NCI-H187 (cell line): ENCODE data around the gene HMGCR.

Experiments used
- DNase-seq, 2 experiments: peaks; one replicate each; lab custom pipeline; 2025; lab: John Stamatoyannopoulos, UW

Gene HMGCR

GRCh38 chr5:75381456-75381855 is 44.4 kb downstream of the HMGCR start:
- DNase-seq, result no peak

- no peak for DNase-seq
Measured at GRCh38 chr5:75384218-75384617, 47.2 kb downstream of the HMGCR start.

DNA sequence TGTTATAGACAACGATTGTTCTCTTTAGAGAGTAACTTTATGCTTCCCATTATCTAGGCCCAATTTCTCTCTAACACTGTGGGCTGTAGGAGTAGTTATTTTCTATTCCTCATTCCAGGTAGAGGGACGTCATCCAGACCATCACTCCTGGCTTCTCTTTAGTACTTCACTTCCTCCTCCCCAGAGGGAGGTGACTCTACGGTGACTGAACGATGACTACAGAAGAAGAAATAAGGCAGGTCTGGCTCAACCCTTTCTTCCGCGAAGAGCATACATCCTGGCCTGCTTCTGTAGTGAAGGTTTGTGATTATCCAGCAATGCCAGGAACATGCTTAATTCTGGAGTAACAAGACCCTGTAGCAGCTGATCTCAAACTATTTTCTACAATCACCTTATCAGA is 50.8 kb downstream of the HMGCR start:
- no peak for DNase-seq

- no peak for DNase-seq
Measured at GRCh38 chr5:75389430-75389829, 52.4 kb downstream of the HMGCR start.

DNA sequence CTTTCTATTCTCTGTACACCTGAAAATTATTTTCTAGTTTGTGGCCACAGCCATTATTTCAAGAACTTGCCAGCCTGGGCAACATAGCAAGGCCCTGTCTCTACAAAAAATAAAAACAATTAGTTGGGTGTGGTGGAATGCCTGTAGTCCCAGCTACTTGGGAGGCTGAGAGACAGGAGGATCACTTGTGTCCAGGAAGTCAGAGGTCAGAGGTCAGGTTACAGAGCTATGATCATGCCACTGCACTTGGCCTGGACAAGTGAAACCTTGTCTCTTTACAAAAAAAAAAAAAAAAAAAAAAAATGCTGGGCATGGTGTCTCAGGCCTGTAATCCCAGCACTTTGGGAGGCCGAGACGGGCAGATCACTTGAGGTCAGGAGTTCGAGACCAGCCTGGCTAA is 58.3 kb downstream of the HMGCR start:
- no peak for DNase-seq

DNA sequence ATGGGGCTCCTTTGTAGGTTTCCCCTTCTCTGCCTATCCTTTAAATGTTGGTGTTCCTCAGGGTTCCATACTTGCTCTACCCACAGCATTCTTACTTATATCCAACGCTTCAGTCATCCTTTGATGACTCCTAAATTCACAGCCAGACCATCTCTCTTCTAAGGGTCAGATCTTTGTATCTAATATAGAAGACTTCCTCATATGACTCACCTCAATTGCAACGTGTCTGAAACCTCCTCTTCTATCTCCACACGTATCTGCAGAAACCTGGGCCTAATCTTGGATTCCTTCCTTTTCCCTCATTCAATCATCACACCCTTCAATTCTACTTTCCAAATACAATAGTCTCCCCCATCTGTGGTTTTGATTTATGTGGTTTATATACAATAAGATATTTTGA is 68.3 kb downstream of the HMGCR start:
- DNase-seq, result no peak
